ENCODE measurements around the gene SEMA4F. TPM values are rescaled to one million over a fixed set of nuclear protein-coding genes. Genes with fewer than 3 reads are reported as not detected.

SEMA4F gene
- total RNA-seq, 4 donors from 2014 or later = 2.7 to 11.5 (median 3.6) TPM

DNA sequence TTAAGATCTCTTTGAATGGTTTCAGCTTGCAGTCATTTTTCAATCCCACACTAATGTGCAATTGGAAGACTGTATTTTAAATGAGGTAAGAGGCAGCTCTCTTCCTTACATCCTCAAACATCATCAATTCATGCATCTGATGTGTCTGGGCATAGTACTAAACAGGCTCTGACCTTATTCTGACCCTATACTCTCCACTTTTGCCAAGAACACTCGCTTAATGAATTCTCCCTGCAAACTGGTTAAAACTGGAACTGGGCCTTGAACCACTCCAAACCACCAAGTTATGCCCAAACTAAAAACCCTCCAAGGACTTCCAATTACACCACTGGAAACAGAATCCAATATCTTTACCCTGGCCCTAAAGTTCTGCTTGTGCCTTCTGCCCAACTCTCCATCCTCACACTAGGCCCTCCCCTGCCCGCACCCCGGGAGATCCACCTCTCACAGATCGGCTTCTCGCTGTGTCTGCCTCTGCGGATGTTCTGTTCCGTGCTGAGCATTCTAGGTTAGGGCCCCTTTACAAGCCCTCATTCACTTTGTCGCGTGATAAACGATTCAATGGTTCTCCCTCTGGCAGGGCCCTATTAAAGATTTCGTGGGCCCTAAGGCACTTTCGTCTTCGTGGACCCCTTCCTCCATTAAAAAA is 7.1 kb upstream of the SEMA4F start:
- H3K4me1 ChIP-seq = peaks cover 0 to 6% (median 0%) of the 10 kb centered on the region in 3 donors
- peaks cover 51% of the 10 kb centered on the region for H3K27me3 ChIP-seq
- 92 to 94% methylated on average over 10 to 13 of the region's 13 CpGs for WGBS, 2 donors (ENCODE audit: low coverage in 1 of 2)
- no peaks in the 10 kb centered on the region for H3K9me3 ChIP-seq
- TF ChIP-seq POLR2AphosphoS5 (IDR thresholded peaks at IDR 0.05) (no peak), EP300 (IDR thresholded peaks at IDR 0.05) (no peak), POLR2A (IDR thresholded peaks at IDR 0.05) (no peak)
- TF ChIP-seq, protein P1, sequence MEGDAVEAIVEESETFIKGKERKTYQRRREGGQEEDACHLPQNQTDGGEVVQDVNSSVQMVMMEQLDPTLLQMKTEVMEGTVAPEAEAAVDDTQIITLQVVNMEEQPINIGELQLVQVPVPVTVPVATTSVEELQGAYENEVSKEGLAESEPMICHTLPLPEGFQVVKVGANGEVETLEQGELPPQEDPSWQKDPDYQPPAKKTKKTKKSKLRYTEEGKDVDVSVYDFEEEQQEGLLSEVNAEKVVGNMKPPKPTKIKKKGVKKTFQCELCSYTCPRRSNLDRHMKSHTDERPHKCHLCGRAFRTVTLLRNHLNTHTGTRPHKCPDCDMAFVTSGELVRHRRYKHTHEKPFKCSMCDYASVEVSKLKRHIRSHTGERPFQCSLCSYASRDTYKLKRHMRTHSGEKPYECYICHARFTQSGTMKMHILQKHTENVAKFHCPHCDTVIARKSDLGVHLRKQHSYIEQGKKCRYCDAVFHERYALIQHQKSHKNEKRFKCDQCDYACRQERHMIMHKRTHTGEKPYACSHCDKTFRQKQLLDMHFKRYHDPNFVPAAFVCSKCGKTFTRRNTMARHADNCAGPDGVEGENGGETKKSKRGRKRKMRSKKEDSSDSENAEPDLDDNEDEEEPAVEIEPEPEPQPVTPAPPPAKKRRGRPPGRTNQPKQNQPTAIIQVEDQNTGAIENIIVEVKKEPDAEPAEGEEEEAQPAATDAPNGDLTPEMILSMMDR (IDR thresholded peaks at IDR 0.05) = no peak
- H3K27ac ChIP-seq = no peak overlapping the region
- no peak for ATAC-seq
- no peak overlapping the region for H3K4me3 ChIP-seq
- H3K36me3 ChIP-seq = no peaks in the 10 kb centered on the region

DNA sequence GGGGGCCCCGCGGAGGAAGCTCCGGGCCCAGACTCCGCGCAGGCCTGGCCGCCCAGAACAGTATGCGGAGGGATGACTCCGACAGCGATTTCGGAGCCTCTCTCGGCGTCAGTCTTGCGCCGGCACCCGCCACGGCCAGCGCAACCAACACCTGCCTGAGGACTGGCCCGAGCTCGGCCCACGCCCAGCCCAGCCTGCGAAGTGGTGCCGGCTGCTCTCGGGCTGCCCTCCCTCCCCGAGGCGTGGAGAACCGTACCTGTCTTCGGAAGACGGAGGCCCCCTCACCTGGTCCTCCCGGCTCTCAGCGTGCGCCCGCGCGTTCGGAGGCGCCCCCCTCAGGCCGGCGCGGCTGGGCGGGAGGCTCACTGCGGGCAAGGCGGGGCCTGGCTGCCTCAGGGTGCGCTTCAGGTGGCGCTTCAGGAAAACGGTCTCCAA is 6.0 kb upstream of the SEMA4F start, which contains the start of gene M1AP:
M1AP (minus strand) TSS at position 322 of the 435 bp plus-strand sequence. CDS start 8,055 bp downstream, outside the sequence.
- WGBS, 2 donors (ENCODE audit: low coverage in 1 of 2) = 39% methylated on average over 3 of the region's 45 CpGs; no CpG with 5 or more reads in 1 of the 2 donors
- peaks cover 0 to 6% (median 0%) of the 10 kb centered on the region in 3 donors for H3K4me1 ChIP-seq
- H3K9me3 ChIP-seq = no peaks in the 10 kb centered on the region
- TF ChIP-seq POLR2A (IDR thresholded peaks at IDR 0.05) (no peak), POLR2AphosphoS5 (IDR thresholded peaks at IDR 0.05) (no peak), EP300 (IDR thresholded peaks at IDR 0.05) (no peak)
- TF ChIP-seq, protein P1 (IDR thresholded peaks at IDR 0.05) = no peak
- H3K27ac ChIP-seq = no peak within 1 kb of the TSS
- peaks cover 50% of the 10 kb centered on the region for H3K27me3 ChIP-seq
- H3K36me3 ChIP-seq = no peaks in the 10 kb centered on the region
- H3K4me3 ChIP-seq = peak within 1 kb of the TSS in 1 of 2 donors; percentile 20
- no peak for ATAC-seq

DNA sequence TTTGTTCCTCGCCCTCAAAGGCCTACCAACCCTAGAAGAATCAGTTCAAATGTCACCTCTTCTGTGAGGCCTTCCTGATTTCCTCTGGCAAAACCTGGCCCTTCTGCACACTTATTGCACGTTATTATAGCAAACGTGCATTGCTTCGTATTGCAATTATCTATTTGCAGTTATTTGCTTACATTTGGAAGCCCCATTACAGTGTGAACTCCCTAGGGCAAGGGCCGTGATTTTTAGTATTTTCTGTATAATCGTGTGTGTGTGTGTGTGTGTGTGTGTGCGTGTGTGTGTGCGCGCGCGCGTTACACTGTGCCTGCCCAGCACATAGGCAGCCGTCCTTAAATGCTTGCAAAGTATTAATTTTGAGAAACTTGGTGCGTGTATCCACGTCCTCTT is 460 bp upstream of the SEMA4F start:
- 18 to 20% methylated on average over 4 to 7 of the region's 15 CpGs for WGBS, 2 donors (ENCODE audit: low coverage in 1 of 2)
- Histone ChIP-seq H3K9me3 (no peaks in the 10 kb centered on the region), H3K4me1 (peaks cover 0 to 15% (median 4%) of the 10 kb centered on the region in 3 donors), H3K4me3 (peak overlapping the region; percentile 40 to 81), H3K36me3 (peaks cover 0 to 17% of the 10 kb centered on the region in 2 donors), H3K27ac (peak overlapping the region in 2 of 4 donors; percentile 40 to 76), H3K27me3 (peaks cover 15% of the 10 kb centered on the region)
- TF ChIP-seq, protein P1 (IDR thresholded peaks at IDR 0.05) = no peak
- TF ChIP-seq EP300 (IDR thresholded peaks at IDR 0.05) (no peak), POLR2AphosphoS5 (IDR thresholded peaks at IDR 0.05) (no peak), POLR2A (IDR thresholded peaks at IDR 0.05) (no peak)
- peak; percentile 12 for ATAC-seq

DNA sequence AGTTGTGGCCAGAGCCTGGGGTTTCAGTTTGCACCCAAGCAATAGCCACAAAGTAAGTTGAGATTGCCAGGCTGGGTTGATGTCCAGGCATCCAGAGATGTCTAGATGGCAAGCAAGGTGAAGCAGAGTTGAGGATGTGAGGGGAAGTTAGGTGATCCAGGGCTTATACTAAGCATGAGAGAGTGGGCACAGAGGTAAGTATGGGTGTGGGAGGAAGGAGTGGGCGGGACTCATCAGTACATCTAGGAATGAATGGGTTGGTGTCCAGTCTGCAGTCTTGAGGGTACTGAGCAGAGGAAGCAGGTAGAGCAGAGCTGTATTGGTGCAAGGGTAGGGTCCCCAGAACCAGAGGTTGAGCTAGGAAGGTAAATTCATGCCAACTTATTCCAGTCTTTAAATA is 1.5 kb downstream of the SEMA4F start:
- 88 to 100% methylated on average over 1 of the region's 1 CpG for WGBS, 2 donors (ENCODE audit: low coverage in 1 of 2)
- TF ChIP-seq, protein P1 (IDR thresholded peaks at IDR 0.05) = no peak
- TF ChIP-seq POLR2A (IDR thresholded peaks at IDR 0.05) = no peak
- no peak for TF ChIP-seq POLR2AphosphoS5 (IDR thresholded peaks at IDR 0.05)
- TF ChIP-seq EP300 (IDR thresholded peaks at IDR 0.05) = no peak
- Histone ChIP-seq H3K36me3 (peaks cover 0 to 37% of the 10 kb centered on the region in 2 donors), H3K4me1 (peaks cover 0 to 15% (median 4%) of the 10 kb centered on the region in 3 donors), H3K4me3 (no peak overlapping the region), H3K27ac (no peak overlapping the region), H3K27me3 (no peaks in the 10 kb centered on the region), H3K9me3 (no peaks in the 10 kb centered on the region)
- no peak for ATAC-seq

DNA sequence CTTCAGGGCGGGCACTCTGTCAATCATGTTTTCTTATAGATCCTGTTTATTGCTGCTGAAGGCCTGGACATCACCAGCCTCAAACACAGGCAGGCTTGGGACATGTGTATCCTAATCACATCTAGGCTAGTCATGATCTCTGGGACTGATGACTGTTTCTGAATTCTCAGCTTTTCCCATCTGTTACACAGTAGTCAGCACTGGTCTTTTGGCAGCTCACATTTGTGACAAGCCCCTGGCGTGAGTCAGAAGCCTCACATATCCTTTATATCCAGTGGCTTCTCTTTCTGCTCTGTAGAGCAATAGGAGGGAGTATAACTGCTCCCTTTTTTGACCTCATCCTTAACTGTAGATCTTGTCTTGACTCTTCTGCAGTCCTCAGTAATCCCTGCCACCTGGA is 4.5 kb downstream of the SEMA4F start:
- Histone ChIP-seq H3K4me3 (no peak overlapping the region), H3K36me3 (peaks cover 0 to 57% of the 10 kb centered on the region in 2 donors), H3K27me3 (no peaks in the 10 kb centered on the region), H3K9me3 (no peaks in the 10 kb centered on the region), H3K4me1 (peaks cover 0 to 13% (median 4%) of the 10 kb centered on the region in 3 donors), H3K27ac (no peak overlapping the region)
- whole genome bisulfite sequencing, 2 donors (ENCODE audit: low coverage in 1 of 2) = 92 to 100% methylated on average over 2 of the region's 2 CpGs
- ATAC-seq = no peak
- TF ChIP-seq POLR2A (IDR thresholded peaks at IDR 0.05) (no peak), EP300 (IDR thresholded peaks at IDR 0.05) (no peak), POLR2AphosphoS5 (IDR thresholded peaks at IDR 0.05) (no peak)
- TF ChIP-seq, protein P1 (IDR thresholded peaks at IDR 0.05) = no peak

All from gastroesophageal sphincter (tissue), 4 donors.